Prostate gland (tissue), 2 donors: ENCODE measurements around the gene MYLK2. TPM values are rescaled to one million over a fixed set of nuclear protein-coding genes. Genes with fewer than 3 reads are reported as not detected.

ENCODE experiments used
- DNase-seq: peaks from one replicate; pipeline ENCODE4 v3.0.0-alpha.2; 2019; ENCODE audit warnings: low spot score
- H3K27ac ChIP-seq, 2 donors: fragments of 200-600 bp; sonication (generic); 2 replicates each; pipeline ENCODE4 v1.5.1; 2017 to 2019
- H3K27me3 ChIP-seq: fragments of 200-600 bp; sonication (generic); replicated peaks from 2 replicates; pipeline ENCODE4 v1.5.1; 2019; ENCODE audit not compliant: insufficient read depth
- H3K36me3 ChIP-seq, 2 donors: fragments of 200-600 bp; sonication (generic); 1 replicate in 1 of 2; 2 replicates in 1 of 2; pipeline versions ENCODE4 v1.5.1 to v1.8.1; 2017 to 2019
- H3K4me1 ChIP-seq: fragments of 200-600 bp; sonication (generic); replicated peaks from 2 replicates; pipeline ENCODE4 v1.5.1; 2019
- H3K4me3 ChIP-seq, 2 donors: fragments of 200-600 bp; sonication (generic); 2 replicates each; pipeline ENCODE4 v1.5.1; 2017 to 2019
- H3K9me3 ChIP-seq: fragments of 200-600 bp; sonication (generic); 2 replicates; pipeline ENCODE4 v1.5.1; 2017
- POLR2A ChIP-seq: fragments of 450-650 bp; IDR thresholded peaks from one replicate; pipeline ENCODE4 v1.6.1; 2016; ENCODE audit warnings: antibody characterized with exemption, mild to moderate bottlenecking
- POLR2AphosphoS5 ChIP-seq: sonication (generic); formaldehyde crosslinking; IDR thresholded peaks from one replicate; pipeline ENCODE4 v1.6.1; 2017; ENCODE audit warnings: antibody characterized with exemption
- WGBS: methylation state at CpG from one replicate; pipeline ENCODE4 v1.1.5; 2018; 5-methylcytosine and 5-hydroxymethylcytosine counted together
- intact Hi-C: fragments of 100-400 bp; cut with DNase I; formaldehyde crosslinking; loops from one replicate; pipeline ENCODE4 v1.14.2; 2022
- total RNA-seq, 2 donors: library from RNA; depleted of rRNA; stranded (reverse); fragments of >200 nt; gene quantifications; one replicate each; pipeline ENCODE4 v1.1.0, GENCODE V29; 2016
- TF ChIP-seq, protein P1 (sequence below), 4 experiments: fragments of 200-600 bp in 2 of 4; fragments of 450-650 bp in 2 of 4; sonication (generic) in 2 of 4; IDR thresholded peaks; 1 replicate in 3 of 4; 2 replicates in 1 of 4; pipeline ENCODE4 v1.5.1; 2016 to 2019; ENCODE audit warnings: antibody characterized with exemption in 4 of 4, mild to moderate bottlenecking in 2 of 4, moderate library complexity in 2 of 4

MYLK2 gene
- total RNA-seq, 2 donors from 2014 or later, result 0.27 to 0.91 TPM

DNA sequence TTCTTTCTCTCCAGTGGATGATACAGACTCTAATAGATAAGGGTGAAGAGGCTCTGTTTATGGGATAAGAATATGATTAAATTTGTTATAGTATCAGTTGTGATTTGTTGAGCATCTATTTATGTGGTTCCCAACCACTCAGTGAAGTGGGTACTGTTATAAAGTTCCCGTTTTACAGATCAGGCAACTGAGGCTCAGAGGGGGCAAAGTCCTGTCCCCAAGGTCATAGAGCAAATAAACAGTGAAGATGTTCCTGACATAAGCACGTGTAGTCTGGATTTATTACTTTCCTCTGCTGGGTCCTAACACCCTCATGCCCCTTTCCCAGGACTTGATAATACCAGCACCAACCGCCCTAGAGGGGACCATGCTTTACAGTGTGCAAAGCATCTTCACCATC, 47.1 kb downstream of the MYLK2 start:
- Histone ChIP-seq H3K4me1 (peaks cover 3% of the 10 kb centered on the region), H3K27ac (no peak overlapping the region), H3K9me3 (no peaks in the 10 kb centered on the region), H3K27me3 (no peaks in the 10 kb centered on the region), H3K4me3 (no peak overlapping the region), H3K36me3 (no peaks in the 10 kb centered on the region)
- DNase-seq, result no peak
- intact Hi-C loops, result no loop called here
- TF ChIP-seq, protein P1, sequence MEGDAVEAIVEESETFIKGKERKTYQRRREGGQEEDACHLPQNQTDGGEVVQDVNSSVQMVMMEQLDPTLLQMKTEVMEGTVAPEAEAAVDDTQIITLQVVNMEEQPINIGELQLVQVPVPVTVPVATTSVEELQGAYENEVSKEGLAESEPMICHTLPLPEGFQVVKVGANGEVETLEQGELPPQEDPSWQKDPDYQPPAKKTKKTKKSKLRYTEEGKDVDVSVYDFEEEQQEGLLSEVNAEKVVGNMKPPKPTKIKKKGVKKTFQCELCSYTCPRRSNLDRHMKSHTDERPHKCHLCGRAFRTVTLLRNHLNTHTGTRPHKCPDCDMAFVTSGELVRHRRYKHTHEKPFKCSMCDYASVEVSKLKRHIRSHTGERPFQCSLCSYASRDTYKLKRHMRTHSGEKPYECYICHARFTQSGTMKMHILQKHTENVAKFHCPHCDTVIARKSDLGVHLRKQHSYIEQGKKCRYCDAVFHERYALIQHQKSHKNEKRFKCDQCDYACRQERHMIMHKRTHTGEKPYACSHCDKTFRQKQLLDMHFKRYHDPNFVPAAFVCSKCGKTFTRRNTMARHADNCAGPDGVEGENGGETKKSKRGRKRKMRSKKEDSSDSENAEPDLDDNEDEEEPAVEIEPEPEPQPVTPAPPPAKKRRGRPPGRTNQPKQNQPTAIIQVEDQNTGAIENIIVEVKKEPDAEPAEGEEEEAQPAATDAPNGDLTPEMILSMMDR (IDR thresholded peaks at IDR 0.05), result no peak
- TF ChIP-seq POLR2A, result no peak
- TF ChIP-seq POLR2AphosphoS5, result no peak
- WGBS, result 78% methylated on average over 3 of the region's 3 CpGs

DNA sequence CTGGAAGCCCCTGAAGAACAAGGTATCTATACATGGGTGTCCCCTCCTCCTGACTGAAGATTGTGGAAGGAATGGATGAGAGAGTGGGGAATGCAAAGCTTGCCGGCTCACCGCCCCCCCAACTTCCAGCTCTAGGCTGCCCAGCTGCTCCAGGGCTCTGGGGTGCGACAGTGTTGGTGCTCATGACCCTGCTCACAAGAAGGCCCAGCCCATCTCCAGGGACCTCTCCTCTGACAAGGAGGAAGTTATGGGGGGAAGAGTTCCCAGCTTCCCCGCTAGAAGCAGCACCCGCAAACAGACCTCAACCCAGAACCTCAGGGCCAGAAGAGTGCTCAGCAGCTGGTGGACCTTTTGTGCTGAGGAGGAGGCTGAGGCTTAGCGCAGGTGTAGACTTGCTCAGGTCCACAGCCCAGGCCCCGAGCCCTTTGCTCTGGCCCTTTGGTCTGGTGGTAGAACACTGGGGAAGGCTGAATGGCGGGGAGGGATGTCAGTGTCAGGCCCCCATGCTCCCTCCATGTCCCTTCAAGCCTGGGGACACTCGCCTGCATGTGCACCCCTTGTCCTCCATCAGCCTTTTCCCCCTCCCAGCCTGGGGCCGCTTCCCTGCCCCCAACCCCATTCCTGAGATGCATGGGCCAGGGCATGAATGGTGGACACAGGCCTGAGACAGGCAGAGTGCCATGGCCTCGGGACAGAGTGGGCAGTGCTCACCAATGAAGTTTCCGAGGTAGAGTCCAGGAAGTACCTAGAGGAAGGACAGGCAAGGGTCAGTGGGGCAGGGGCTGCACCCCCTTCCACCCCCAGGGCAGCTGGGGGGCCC, 49.9 kb downstream of the MYLK2 start:
- TF ChIP-seq, protein P1 (IDR thresholded peaks at IDR 0.05), result no peak
- no peak for TF ChIP-seq POLR2A
- TF ChIP-seq POLR2AphosphoS5, result no peak
- no peak for DNase-seq
- Histone ChIP-seq H3K36me3 (no peaks in the 10 kb centered on the region), H3K27me3 (no peaks in the 10 kb centered on the region), H3K4me1 (peaks cover 3% of the 10 kb centered on the region), H3K4me3 (peak overlapping the region in 1 of 2 donors; percentile 76), H3K9me3 (no peaks in the 10 kb centered on the region), H3K27ac (peak overlapping the region in 1 of 2 donors; percentile 67)
- 82% methylated on average over 12 of the region's 12 CpGs for WGBS
- intact Hi-C loops, result no loop called here

DNA sequence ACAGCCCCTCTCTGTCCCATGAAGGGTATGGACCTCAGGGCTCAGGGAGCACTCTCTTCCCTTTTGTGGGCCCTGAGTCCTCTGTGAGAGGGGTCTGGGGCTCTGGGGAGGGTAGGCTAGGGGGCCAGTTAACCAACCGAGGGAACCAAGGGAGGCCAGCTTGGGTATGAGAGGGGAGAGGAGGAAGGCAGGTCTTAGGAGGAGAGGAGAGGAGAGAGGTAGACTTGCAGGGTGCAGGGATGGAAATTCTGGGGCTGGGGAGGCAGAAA, 50.5 kb downstream of the MYLK2 start:
- Histone ChIP-seq H3K27ac (peak overlapping the region in 1 of 2 donors; percentile 67), H3K36me3 (no peaks in the 10 kb centered on the region), H3K9me3 (no peaks in the 10 kb centered on the region), H3K4me1 (peaks cover 3% of the 10 kb centered on the region), H3K27me3 (no peaks in the 10 kb centered on the region), H3K4me3 (peak overlapping the region; percentile 68 to 76)
- intact Hi-C loops, result no loop called here
- DNase-seq, result no peak
- TF ChIP-seq POLR2AphosphoS5 (no peak), POLR2A (no peak)
- TF ChIP-seq, protein P1 (IDR thresholded peaks at IDR 0.05), result no peak
- WGBS, result 0% methylated on average over 1 of the region's 1 CpG

DNA sequence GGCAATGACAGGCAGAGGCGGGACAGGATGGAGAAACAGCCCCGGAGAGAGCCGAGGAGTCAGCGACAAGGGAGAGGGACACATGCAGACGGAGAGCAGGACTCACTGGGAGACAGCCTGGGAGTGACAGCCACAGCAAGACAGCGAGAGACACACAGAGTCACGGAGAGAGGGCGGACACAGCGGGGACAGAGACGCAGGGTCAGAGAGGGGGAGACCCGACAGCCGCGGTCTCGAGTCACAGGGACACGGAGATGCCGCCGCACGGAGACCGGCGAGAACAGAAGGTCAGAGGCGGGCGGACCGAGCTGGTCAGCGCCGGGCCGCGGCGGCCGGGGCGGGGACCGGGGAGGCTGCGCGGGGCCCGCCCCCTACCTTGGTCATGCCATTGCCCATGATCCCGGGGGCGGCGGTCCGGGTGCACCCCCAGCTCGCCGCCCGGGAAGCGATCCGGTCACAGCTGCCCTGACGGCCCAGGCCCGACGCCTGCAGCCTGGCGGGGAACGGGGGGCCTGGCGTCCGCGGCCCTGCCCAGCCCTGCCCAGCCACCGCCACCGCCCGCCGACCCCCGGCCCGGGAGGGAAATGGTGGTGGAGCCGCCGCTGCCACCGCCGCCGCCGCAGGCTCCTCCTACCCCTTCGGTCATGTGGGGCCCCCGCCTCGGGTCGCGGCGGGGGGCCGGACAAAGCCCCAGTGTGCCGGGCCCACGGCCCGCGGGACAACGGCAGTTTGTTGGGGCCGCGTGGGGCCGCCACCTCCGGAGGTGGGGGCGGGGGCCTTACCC, 51.0 kb downstream of the MYLK2 start, which contains the start of the genes DUSP15 and TTLL9:
Gene DUSP15, minus strand, starts transcription at position 586 of the 784 bp plus-strand sequence. Its CDS starts 190 bp downstream, at position 396.
Gene TTLL9, plus strand, starts transcription at position 693 of the 784 bp plus-strand sequence. CDS start 493 bp downstream, outside the sequence.
- no peak for DNase-seq
- intact Hi-C loops, result no loop called here

More for the DNA sequence above, 51.0 kb downstream of the MYLK2 start, which contains the start of the genes DUSP15 and TTLL9:
- Histone ChIP-seq H3K27ac (peak within 1 kb of the TSS; percentile 66 to 67), H3K36me3 (no peaks in the 10 kb centered on the region), H3K27me3 (no peaks in the 10 kb centered on the region), H3K9me3 (no peaks in the 10 kb centered on the region), H3K4me3 (peak within 1 kb of the TSS; percentile 68 to 76), H3K4me1 (peaks cover 3% of the 10 kb centered on the region)
- WGBS, result under 1% methylated on average over 54 of the region's 80 CpGs
- TF ChIP-seq, protein P1 (IDR thresholded peaks at IDR 0.05), result no peak
- TF ChIP-seq POLR2AphosphoS5 (peak; percentile 4), POLR2A (no peak)
